GM21360 (cell line): ENCODE data around the gene WDR5.

Experiments
- ATAC-seq: cut with Tn5 transposase; IDR thresholded peaks from one replicate; pipeline ENCODE4 v1.9.1; 2021; ENCODE audit warnings: mild to moderate bottlenecking, moderate library complexity; ENCODE audit not compliant: unreplicated experiment

WDR5 gene

DNA sequence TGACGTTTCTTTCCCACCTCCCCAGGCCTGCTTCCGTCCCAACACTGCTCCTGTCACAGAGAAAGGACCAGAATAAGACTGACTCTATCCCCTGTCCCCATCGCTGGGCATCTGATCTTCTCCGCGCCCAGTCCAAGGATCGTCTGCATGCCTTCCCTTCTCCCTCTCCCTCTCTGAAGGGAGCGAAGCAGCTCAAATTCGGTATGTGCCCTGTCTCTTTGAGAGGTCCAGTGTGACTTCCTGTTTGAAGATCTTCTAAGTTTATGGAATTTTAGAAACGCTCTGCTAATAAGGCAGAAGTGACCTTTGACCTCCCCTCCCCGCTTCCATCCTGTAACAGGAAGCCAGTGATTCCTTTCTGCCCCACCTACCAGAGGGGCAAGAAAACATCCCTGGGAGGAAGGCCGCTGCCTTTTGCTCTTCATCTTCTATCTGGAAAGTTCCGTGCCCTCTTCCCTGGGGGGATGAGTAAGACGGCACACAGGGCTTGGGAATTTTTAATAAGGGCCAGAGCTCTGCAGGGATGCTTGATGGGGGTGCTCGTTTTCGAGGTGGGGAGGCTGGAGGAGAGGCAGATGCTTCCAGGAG, 69.2 kb downstream of the WDR5 start:
- no peak for ATAC-seq

DNA sequence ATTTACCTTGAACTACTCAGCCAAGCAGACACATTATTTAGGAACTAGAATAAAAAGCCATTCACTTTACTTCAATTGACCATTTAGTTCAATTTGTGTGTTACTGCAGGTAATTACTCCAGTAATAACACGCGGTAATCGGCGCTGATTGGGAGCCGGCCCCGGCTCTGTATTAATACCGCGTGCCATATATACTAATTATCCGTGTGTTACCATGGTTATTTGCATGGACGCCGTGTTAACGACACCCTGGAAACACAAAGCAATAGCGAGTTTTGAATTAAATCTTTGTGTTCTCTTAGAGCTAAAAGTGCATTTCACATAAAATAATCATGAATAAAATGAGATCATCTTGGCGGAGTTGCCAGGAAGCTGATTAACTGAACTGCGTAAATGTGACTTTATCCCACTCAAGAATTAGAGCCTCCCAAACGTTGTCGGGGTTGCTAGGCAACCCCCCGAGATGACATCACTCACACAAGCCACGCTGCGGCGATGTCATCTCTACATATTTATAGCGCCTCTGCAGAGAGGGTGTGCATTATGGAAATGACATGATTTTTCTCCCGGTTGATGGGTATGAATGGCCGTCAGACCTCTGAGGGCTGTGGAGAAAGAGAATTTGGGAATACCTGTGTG, 69.9 kb downstream of the WDR5 start:
- no peak for ATAC-seq

DNA sequence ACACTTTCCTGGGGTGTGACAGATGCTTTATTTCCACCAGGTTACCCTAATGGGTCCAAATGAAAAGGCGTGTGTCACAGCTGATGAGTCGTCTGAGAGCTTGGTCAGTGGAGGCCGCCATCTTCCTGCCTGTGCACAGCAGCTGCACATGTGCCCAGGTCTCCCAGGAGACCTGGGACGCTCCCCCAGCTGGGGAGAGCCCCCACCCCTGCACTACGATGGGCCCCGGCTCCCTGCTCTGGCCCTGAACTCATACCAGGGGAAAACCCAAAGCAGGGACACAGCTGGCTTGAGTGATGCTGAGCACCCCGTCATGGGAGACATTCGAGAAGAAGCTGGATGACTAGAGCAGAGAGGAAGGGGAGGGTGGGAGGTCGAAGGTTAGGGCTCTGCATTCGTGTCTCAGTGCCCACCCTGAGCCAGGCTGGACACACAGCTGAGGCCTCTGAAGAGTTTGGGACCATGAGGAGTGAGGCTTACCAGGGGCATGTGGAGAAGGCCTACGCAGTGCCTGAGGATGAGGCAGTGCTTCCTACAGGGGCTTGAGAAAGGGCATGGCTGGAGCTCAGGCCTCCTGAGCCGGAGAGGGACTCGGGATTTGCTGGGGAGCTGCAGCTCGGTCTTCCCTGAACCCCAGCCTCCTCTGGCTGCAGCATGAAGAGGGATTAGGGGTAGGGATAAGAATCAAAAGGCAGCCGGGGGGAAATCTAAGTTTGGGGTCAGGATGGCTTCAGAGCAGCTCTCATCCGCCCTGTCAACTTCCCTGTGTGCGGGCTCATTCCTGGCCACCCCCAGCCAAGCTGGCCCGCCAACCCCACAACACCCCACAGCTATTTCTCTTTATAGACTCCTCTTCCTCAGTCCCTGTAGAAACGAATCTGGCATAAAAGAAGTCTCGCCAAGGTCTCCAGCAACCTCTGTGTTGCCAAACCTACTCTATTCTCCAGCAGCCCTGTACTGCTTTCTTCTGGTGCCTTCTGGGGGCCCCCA, 70.7 kb downstream of the WDR5 start:
- ATAC-seq = no peak

DNA sequence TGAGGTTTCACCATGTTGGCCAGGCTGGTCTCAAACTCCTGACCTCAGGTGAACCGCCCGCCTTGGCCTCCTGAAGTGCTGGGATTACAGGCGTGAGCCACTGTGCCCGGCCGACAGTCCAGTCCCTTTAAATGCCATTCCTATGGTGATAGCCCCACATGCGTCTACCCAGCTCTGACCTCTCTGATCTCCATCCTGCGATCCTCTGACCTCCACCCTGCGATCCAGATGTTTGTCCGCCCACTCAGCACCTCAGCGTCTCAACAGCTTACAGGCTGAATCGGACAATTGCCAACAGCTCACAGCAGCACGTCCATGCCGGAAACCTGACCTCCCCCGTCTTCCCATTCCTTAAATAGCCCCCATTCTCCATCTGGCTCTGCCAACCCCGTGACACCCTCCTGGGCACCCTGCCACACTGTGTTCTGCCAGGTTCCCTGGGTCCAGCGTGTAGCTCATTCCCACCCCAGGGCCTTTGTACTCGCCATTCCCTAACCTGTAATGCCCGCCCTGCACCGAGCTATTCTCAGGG, 72.5 kb downstream of the WDR5 start:
- ATAC-seq = no peak

DNA sequence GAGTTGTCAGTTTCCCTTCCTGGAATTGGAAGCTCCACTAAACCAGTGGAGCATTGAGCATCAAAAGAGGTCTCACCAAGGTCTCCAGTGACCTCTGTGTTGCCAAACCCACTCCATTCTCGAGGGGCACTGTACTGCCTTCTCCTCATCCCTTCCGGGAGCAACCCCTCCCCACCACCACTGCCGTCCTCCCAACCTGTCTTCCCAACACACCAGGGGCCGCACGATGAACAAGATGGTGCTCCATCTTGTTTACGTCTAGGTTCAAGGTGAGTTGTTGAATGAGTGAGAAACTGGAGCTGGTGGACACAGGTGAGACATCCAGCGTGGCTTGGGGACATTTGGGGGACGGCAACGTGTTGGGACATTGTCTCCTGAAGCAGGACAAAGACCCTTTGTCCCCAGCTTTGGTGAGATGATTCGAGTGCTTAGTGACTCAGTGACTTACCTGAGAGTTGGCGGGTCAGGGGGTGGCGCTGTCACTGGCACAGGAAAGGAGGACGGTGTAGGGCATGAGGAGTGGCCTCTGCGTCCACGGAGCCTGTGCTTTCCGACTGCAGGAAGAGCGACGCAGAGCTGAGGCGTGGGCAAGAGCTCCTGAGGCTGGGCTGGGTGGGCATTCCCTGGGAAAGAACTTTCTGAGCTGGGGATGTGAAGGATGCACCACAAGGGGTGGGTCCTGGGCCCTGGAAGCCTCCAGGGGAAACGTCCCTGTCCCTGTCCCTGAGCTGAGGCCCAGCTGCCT, 73.3 kb downstream of the WDR5 start:
- no peak for ATAC-seq
